Measurements from ENCODE around the gene LYPD6. TPM values are rescaled to one million over a fixed set of nuclear protein-coding genes. Genes with fewer than 3 reads are reported as not detected.

The LYPD6 gene
- total and polyA plus RNA-seq, 9 of the 15 experiments (the other 6 are each of a cell fraction or from before 2014, with no cell fraction given): not detected

DNA sequence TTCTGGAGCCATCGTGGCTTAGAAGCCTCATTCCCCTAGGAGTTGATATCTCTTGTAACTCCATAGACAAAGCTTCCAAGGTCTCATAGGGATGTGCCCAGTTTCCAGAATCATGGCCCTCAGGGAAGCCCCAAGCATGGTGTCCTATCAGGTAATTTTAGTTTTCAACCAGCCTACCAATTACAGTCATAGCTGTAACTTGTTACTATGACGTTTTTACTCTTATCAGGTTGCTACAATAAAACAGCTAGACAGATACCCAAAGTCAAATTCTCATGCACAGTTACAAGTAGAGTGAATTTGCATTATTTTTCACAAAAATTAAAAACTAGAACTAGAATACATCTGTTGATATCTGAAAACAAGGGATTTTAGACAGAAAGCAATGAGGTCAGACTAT lies 8.9 kb downstream of the LYPD6 start:
- Histone ChIP-seq H3K9ac (ENCODE audit: insufficient read depth in 1 of 2, low read depth in 2 of 2, low read length in 2 of 2) (no peak overlapping the region), H3K27me3 (ENCODE audit: control insufficient read depth in 2 of 2, insufficient read depth in 2 of 2, low read length in 2 of 2) (no peaks in the 10 kb centered on the region), H2AFZ (ENCODE audit: low read depth, low read length) (no peak overlapping the region), H3K79me2 (ENCODE audit: control insufficient read depth, insufficient read depth, low read length) (no peaks in the 10 kb centered on the region), H3K4me1 (replicated peaks in 1 of 2; ENCODE audit: control insufficient read depth in 2 of 2, insufficient read depth in 2 of 2, low read length in 2 of 2) (no peaks in the 10 kb centered on the region), H4K20me1 (replicated peaks; ENCODE audit: control insufficient read depth, insufficient read depth, low read length) (no peaks in the 10 kb centered on the region), H3K36me3 (ENCODE audit: control insufficient read depth, insufficient read depth, low read length) (no peaks in the 10 kb centered on the region), H3K4me2 (ENCODE audit: insufficient read depth, low read length) (no peak overlapping the region), H3K27ac (ENCODE audit: extremely low read depth, low read depth, low read length) (no peak overlapping the region), H3K9me1 (ENCODE audit: control insufficient read depth, insufficient read depth, low read length) (no peaks in the 10 kb centered on the region), H3K4me3 (no peak overlapping the region), H3K9me3 (replicated peaks; ENCODE audit: control insufficient read depth, insufficient read depth, low read depth, low read length) (no peaks in the 10 kb centered on the region)
- intact Hi-C loops (cut with micrococcal nuclease): no loop called here
- no TSS peak for BruUV-seq (replicated peaks)
- DNase-seq (ENCODE audit: extremely low read depth in 1 of 4, low spot score in 3 of 4) (no peak), ATAC-seq (no peak), FAIRE-seq (no peak)
- ChIA-PET CTCF (ENCODE audit: low intra/inter-chr PET ratio) (no interaction called here), POLR2A (interaction anchor here (0.6 kb wide), 1 partner anchor 162 kb away, joined by 3 read pairs; no protein-coding TSS in a partner anchor)
- in situ Hi-C loops (cut with MboI): no loop called here
- 0% methylated on average over 2 of the region's 2 CpGs for WGBS (ENCODE audit: insufficient coverage, low coverage, missing lambda C conversion rate)
- TF ChIP-seq PHF21A (IDR thresholded peaks at IDR 0.05; ENCODE audit: borderline replicate concordance, low read depth): no peak
- no peak for TF ChIP-seq HOXB6 (CRISPR knock-in tag; IDR thresholded peaks at IDR 0.05; ENCODE audit: borderline replicate concordance)
- TF ChIP-seq, protein P1, sequence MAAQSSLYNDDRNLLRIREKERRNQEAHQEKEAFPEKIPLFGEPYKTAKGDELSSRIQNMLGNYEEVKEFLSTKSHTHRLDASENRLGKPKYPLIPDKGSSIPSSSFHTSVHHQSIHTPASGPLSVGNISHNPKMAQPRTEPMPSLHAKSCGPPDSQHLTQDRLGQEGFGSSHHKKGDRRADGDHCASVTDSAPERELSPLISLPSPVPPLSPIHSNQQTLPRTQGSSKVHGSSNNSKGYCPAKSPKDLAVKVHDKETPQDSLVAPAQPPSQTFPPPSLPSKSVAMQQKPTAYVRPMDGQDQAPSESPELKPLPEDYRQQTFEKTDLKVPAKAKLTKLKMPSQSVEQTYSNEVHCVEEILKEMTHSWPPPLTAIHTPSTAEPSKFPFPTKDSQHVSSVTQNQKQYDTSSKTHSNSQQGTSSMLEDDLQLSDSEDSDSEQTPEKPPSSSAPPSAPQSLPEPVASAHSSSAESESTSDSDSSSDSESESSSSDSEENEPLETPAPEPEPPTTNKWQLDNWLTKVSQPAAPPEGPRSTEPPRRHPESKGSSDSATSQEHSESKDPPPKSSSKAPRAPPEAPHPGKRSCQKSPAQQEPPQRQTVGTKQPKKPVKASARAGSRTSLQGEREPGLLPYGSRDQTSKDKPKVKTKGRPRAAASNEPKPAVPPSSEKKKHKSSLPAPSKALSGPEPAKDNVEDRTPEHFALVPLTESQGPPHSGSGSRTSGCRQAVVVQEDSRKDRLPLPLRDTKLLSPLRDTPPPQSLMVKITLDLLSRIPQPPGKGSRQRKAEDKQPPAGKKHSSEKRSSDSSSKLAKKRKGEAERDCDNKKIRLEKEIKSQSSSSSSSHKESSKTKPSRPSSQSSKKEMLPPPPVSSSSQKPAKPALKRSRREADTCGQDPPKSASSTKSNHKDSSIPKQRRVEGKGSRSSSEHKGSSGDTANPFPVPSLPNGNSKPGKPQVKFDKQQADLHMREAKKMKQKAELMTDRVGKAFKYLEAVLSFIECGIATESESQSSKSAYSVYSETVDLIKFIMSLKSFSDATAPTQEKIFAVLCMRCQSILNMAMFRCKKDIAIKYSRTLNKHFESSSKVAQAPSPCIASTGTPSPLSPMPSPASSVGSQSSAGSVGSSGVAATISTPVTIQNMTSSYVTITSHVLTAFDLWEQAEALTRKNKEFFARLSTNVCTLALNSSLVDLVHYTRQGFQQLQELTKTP (IDR thresholded peaks at IDR 0.05; ENCODE audit: low read depth in 1 of 2, partially characterized antibody in 2 of 2): no peak
- TF ChIP-seq ZBTB7A (IDR thresholded peaks at IDR 0.05; ENCODE audit: borderline replicate concordance, control insufficient read depth, low read depth, low read length): no peak
- no peak for TF ChIP-seq HDAC6 (IDR thresholded peaks at IDR 0.05; ENCODE audit: low read depth, low read length)
- TF ChIP-seq EHMT2 (IDR thresholded peaks at IDR 0.05): no peak
- TF ChIP-seq, protein P2, sequence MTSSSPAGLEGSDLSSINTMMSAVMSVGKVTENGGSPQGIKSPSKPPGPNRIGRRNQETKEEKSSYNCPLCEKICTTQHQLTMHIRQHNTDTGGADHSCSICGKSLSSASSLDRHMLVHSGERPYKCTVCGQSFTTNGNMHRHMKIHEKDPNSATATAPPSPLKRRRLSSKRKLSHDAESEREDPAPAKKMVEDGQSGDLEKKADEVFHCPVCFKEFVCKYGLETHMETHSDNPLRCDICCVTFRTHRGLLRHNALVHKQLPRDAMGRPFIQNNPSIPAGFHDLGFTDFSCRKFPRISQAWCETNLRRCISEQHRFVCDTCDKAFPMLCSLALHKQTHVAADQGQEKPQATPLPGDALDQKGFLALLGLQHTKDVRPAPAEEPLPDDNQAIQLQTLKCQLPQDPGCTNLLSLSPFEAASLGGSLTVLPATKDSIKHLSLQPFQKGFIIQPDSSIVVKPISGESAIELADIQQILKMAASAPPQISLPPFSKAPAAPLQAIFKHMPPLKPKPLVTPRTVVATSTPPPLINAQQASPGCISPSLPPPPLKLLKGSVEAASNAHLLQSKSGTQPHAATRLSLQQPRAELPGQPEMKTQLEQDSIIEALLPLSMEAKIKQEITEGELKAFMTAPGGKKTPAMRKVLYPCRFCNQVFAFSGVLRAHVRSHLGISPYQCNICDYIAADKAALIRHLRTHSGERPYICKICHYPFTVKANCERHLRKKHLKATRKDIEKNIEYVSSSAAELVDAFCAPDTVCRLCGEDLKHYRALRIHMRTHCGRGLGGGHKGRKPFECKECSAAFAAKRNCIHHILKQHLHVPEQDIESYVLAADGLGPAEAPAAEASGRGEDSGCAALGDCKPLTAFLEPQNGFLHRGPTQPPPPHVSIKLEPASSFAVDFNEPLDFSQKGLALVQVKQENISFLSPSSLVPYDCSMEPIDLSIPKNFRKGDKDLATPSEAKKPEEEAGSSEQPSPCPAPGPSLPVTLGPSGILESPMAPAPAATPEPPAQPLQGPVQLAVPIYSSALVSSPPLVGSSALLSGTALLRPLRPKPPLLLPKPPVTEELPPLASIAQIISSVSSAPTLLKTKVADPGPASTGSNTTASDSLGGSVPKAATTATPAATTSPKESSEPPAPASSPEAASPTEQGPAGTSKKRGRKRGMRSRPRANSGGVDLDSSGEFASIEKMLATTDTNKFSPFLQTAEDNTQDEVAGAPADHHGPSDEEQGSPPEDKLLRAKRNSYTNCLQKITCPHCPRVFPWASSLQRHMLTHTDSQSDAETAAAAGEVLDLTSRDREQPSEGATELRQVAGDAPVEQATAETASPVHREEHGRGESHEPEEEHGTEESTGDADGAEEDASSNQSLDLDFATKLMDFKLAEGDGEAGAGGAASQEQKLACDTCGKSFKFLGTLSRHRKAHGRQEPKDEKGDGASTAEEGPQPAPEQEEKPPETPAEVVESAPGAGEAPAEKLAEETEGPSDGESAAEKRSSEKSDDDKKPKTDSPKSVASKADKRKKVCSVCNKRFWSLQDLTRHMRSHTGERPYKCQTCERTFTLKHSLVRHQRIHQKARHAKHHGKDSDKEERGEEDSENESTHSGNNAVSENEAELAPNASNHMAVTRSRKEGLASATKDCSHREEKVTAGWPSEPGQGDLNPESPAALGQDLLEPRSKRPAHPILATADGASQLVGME (CRISPR knock-in tag; IDR thresholded peaks at IDR 0.05): no peak
- TF ChIP-seq IFI16 (CRISPR knock-in tag; IDR thresholded peaks at IDR 0.05): no peak
- TF ChIP-seq, protein P3, sequence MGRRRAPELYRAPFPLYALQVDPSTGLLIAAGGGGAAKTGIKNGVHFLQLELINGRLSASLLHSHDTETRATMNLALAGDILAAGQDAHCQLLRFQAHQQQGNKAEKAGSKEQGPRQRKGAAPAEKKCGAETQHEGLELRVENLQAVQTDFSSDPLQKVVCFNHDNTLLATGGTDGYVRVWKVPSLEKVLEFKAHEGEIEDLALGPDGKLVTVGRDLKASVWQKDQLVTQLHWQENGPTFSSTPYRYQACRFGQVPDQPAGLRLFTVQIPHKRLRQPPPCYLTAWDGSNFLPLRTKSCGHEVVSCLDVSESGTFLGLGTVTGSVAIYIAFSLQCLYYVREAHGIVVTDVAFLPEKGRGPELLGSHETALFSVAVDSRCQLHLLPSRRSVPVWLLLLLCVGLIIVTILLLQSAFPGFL (CRISPR knock-in tag; IDR thresholded peaks at IDR 0.05): no peak
- TF ChIP-seq PHF20 (IDR thresholded peaks at IDR 0.05; ENCODE audit: partially characterized antibody): no peak
- no peak for TF ChIP-seq TAF9B (IDR thresholded peaks at IDR 0.05; ENCODE audit: partially characterized antibody)
- no peak for TF ChIP-seq ATF7 (IDR thresholded peaks at IDR 0.05)
- no peak for TF ChIP-seq ZZZ3 (IDR thresholded peaks at IDR 0.05)
